ENCODE results near the gene OSBP.
"Not testable (repeated sequence)": the region's sequence is repeated elsewhere in the genome, so short reads cannot be mapped to it uniquely, and the experiment has no call there.

OSBP gene

GRCh38 chr11:59550842-59551658 is 64.5 kb downstream of the OSBP start:
- no peak for DNase-seq

- no peak for DNase-seq
Measured at GRCh38 chr11:59550368-59550841, 65.2 kb downstream of the OSBP start.

GRCh38 chr11:59548309-59548656 is 67.3 kb downstream of the OSBP start:
- DNase-seq, result no peak

- not testable (repeated sequence) for DNase-seq
Measured at GRCh38 chr11:59547605-59548308, 67.8 kb downstream of the OSBP start.

- DNase-seq, result no peak
Measured at GRCh38 chr11:59545179-59546020, 70.2 kb downstream of the OSBP start.

GRCh38 chr11:59544869-59545178 is 70.8 kb downstream of the OSBP start:
- no peak for DNase-seq

GRCh38 chr11:59543713-59544112 is 71.9 kb downstream of the OSBP start:
- not testable (repeated sequence) for DNase-seq

GRCh38 chr11:59542142-59542810 is 73.3 kb downstream of the OSBP start:
- no peak for DNase-seq

GRCh38 chr11:59534676-59535075 is 80.9 kb downstream of the OSBP start:
- no peak for DNase-seq

GRCh38 chr11:59532620-59533019 is 83.0 kb downstream of the OSBP start:
- no peak for DNase-seq

GRCh38 chr11:59528711-59529110 is 86.9 kb downstream of the OSBP start:
- no peak for DNase-seq

All from cortex of kidney (tissue), 1 donor.